GM23248 (cell line): ENCODE measurements around the gene AKAP17A.

Experiments used
- EZH2 ChIP-seq: fragments of 200-600 bp; sonication (generic); IDR thresholded peaks from 2 replicates; pipeline ENCODE4 v1.6.1; 2018; ENCODE audit warnings: antibody characterized with exemption, mild to moderate bottlenecking; ENCODE audit not compliant: insufficient read depth, poor library complexity, severe bottlenecking
- EZH2phosphoT487 ChIP-seq: fragments of 200-600 bp; sonication (generic); IDR thresholded peaks from 2 replicates; pipeline ENCODE4 v1.6.1; 2018; ENCODE audit warnings: antibody characterized with exemption, moderate library complexity, mild to moderate bottlenecking, low read depth; ENCODE audit not compliant: insufficient read depth

GRCh38 chrX:1592470-1593142 is 1.2 kb downstream of the AKAP17A start:
- no peak for TF ChIP-seq EZH2
- no peak for TF ChIP-seq EZH2phosphoT487
